Central memory CD8-positive, alpha-beta T cell (primary cell): ENCODE results near the gene RAB14.

ENCODE experiments used
- ATAC-seq: fragments of 150-1000 bp; cut with Tn5 transposase; replicated peaks from 2 replicates; pipeline ENCODE4 v1.10.0; 2022; ENCODE audit warnings: mild to moderate bottlenecking, moderate FRiP score, moderate number of reproducible peaks; ENCODE audit not compliant: poor library complexity, severe bottlenecking; ENCODE audit errors: extremely low read depth
- DNase-seq, 2 donors: peaks; one replicate each; pipeline ENCODE4 v3.0.0; 2021; ENCODE audit warnings: low spot score in 2 of 2
- H3K27ac Mint-ChIP-seq: one replicate; pipeline ENCODE4 v1.8.0; 2022; ENCODE audit warnings: low read depth, mild to moderate bottlenecking, moderate library complexity, mixed read lengths
- H3K27me3 Mint-ChIP-seq: one replicate; pipeline ENCODE4 v1.8.0; 2022; ENCODE audit warnings: mixed read lengths
- H3K36me3 Mint-ChIP-seq: one replicate; pipeline ENCODE4 v1.8.0; 2022; ENCODE audit warnings: mild to moderate bottlenecking, moderate library complexity, mixed read lengths; ENCODE audit not compliant: insufficient read depth
- H3K4me1 Mint-ChIP-seq: one replicate; pipeline ENCODE4 v1.8.0; 2022; ENCODE audit warnings: mixed read lengths
- H3K4me3 Mint-ChIP-seq: one replicate; pipeline ENCODE4 v1.8.0; 2022; ENCODE audit warnings: mild to moderate bottlenecking, moderate library complexity, mixed read lengths
- H3K9me3 Mint-ChIP-seq: one replicate; pipeline ENCODE4 v1.8.0; 2022; ENCODE audit warnings: mixed read lengths

RAB14 gene

DNA sequence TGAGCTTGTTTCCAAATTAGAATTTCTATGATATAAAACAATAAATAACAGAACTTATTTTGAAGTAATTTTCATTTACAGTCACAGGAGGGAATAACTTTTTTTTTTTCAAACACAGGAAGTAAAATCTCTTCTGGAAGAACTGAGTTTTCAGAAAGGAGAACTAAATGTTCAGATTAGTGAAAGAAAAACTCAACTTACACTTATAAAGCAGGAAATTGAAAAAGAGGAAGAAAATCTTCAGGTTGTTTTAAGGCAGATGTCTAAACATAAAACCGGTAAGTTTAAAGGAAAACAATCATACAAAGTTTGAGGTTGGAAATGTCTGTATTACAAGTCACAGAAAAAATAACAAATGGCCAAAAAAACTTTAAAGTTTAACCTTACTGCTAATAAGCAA lies 41.6 kb downstream of the RAB14 start:
- Mint-ChIP-seq H3K4me1 (peaks cover 6% of the 10 kb centered on the region), H3K4me3 (no peak overlapping the region), H3K27ac (peak overlapping the region; percentile 67), H3K27me3 (no peaks in the 10 kb centered on the region), H3K36me3 (peaks cover 66% of the 10 kb centered on the region), H3K9me3 (no peaks in the 10 kb centered on the region)
- no peak for ATAC-seq
- no peak for DNase-seq

DNA sequence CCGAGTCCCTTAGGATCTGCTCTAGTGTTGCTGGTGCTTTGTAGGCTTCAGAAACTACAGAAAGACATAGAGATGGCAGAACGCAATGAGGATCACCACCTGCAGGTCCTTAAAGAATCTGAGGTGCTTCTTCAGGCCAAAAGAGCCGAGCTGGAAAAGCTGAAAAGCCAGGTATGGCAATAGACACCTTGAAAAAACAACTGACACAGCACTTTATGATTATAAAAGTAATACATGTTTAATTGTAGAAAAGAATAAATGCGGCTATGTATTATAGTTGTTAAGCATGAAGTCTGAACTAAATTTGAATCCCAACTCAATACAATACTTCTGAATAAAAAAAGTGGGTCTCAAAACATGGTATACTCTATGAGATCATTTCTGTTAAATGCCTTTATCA lies 43.7 kb downstream of the RAB14 start:
- Mint-ChIP-seq H3K36me3 (peaks cover 61% of the 10 kb centered on the region), H3K27ac (no peak overlapping the region), H3K9me3 (no peaks in the 10 kb centered on the region), H3K27me3 (no peaks in the 10 kb centered on the region), H3K4me3 (no peak overlapping the region), H3K4me1 (peaks cover 6% of the 10 kb centered on the region)
- DNase-seq (no peak), ATAC-seq (no peak)

DNA sequence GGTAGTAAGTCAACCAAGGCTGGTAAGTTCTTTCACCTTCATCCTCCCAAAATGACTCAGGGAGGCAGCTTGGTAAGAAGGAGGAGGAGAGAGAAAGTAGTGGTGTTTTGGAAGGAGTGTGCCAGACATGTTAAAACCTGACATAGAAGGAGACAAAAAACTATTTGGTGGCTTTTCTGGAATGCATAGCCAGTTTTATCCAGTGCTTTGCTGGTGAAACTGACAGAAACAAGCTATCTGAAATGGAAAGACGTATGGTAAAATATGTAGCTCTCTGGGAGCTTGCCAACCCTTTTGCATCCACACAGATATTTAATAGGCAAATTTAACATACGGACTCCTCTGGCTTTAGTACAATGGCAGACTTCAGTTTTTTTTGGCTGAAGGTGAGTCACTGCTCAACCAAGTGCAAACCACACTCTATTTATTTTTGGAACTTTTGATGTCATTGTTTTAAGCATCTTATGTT lies 45.4 kb downstream of the RAB14 start:
- H3K4me3 Mint-ChIP-seq, result no peak overlapping the region

GRCh38 chr9:121154782-121155181 lies 46.9 kb downstream of the RAB14 start:
- DNase-seq (no peak), ATAC-seq (no peak)
- H3K27me3 Mint-ChIP-seq, result no peaks in the 10 kb centered on the region
- H3K36me3 Mint-ChIP-seq, result peaks cover 52% of the 10 kb centered on the region
- no peak overlapping the region for H3K4me3 Mint-ChIP-seq
- H3K27ac Mint-ChIP-seq, result no peak overlapping the region
- H3K9me3 Mint-ChIP-seq, result no peaks in the 10 kb centered on the region
- H3K4me1 Mint-ChIP-seq, result peaks cover 6% of the 10 kb centered on the region

More for the DNA sequence above, 45.4 kb downstream of the RAB14 start:
- Mint-ChIP-seq H3K27me3 (no peaks in the 10 kb centered on the region), H3K9me3 (no peaks in the 10 kb centered on the region), H3K36me3 (peaks cover 55% of the 10 kb centered on the region), H3K4me1 (peaks cover 6% of the 10 kb centered on the region), H3K27ac (no peak overlapping the region)
- DNase-seq (no peak), ATAC-seq (peak; percentile 89)

GRCh38 chr9:121153642-121154041 lies 48.0 kb downstream of the RAB14 start:
- H3K4me3 Mint-ChIP-seq, result no peak overlapping the region
- H3K9me3 Mint-ChIP-seq, result no peaks in the 10 kb centered on the region
- peaks cover 6% of the 10 kb centered on the region for H3K4me1 Mint-ChIP-seq
- no peak overlapping the region for H3K27ac Mint-ChIP-seq
- no peaks in the 10 kb centered on the region for H3K27me3 Mint-ChIP-seq
- no peak for DNase-seq
- no peak for ATAC-seq
- H3K36me3 Mint-ChIP-seq, result peaks cover 49% of the 10 kb centered on the region

GRCh38 chr9:121150188-121150587 lies 51.5 kb downstream of the RAB14 start:
- Mint-ChIP-seq H3K4me1 (peaks cover 6% of the 10 kb centered on the region), H3K4me3 (no peak overlapping the region), H3K36me3 (peaks cover 50% of the 10 kb centered on the region), H3K9me3 (no peaks in the 10 kb centered on the region), H3K27ac (no peak overlapping the region), H3K27me3 (no peaks in the 10 kb centered on the region)
- no peak for ATAC-seq
- DNase-seq, result no peak

DNA sequence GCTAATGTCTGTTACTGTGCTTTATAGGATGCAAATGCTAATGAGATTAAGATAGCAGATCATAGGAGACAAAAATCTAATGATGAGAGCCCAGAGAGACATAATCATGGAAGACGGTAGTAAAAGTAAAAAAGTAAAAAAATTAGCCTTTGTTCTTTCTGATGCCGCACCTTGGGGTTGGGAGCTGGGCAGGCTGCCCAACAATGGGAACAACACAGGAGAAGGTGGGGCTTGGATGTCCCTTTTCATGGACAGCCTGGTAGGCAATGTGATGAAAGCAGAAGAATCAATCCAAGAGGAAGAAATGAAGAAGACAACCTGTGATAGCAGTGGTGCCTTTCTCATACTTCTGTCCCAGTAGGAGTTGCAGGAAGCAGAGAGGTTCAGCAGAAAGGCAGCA lies 57.2 kb downstream of the RAB14 start:
- H3K4me3 Mint-ChIP-seq, result no peak overlapping the region

DNA sequence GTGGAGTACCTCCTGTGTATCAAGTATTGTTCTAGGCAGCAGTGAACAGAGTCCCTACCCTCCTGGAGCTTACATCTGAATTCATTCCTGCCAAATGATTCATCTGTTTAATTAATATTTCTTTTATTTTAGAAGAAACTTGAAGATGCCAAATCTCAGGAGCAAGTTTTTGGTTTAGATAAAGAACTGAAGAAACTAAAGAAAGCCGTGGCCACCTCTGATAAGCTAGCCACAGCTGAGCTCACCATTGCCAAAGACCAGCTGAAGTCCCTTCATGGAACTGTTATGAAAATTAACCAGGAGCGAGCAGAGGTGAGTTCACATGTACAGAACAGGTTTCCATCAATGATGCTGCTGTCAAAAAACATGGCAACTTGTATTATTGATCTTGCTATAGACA lies 57.9 kb downstream of the RAB14 start:
- no peak overlapping the region for H3K27ac Mint-ChIP-seq
- no peaks in the 10 kb centered on the region for H3K27me3 Mint-ChIP-seq
- peaks cover 74% of the 10 kb centered on the region for H3K36me3 Mint-ChIP-seq
- H3K4me3 Mint-ChIP-seq, result no peak overlapping the region
- no peaks in the 10 kb centered on the region for H3K9me3 Mint-ChIP-seq
- DNase-seq, result no peak
- peaks cover 6% of the 10 kb centered on the region for H3K4me1 Mint-ChIP-seq
- no peak for ATAC-seq

More for the DNA sequence above, 57.2 kb downstream of the RAB14 start:
- ATAC-seq (no peak), DNase-seq (no peak)
- peaks cover 6% of the 10 kb centered on the region for H3K4me1 Mint-ChIP-seq
- H3K36me3 Mint-ChIP-seq, result peaks cover 75% of the 10 kb centered on the region
- H3K27ac Mint-ChIP-seq, result peak overlapping the region; percentile 68
- no peaks in the 10 kb centered on the region for H3K9me3 Mint-ChIP-seq
- no peaks in the 10 kb centered on the region for H3K27me3 Mint-ChIP-seq

GRCh38 chr9:121141706-121142105 lies 60.0 kb downstream of the RAB14 start:
- Mint-ChIP-seq H3K9me3 (no peaks in the 10 kb centered on the region), H3K27ac (peak overlapping the region; percentile 68), H3K4me1 (peaks cover 3% of the 10 kb centered on the region), H3K4me3 (no peak overlapping the region), H3K36me3 (peaks cover 71% of the 10 kb centered on the region), H3K27me3 (no peaks in the 10 kb centered on the region)
- DNase-seq (no peak), ATAC-seq (no peak)

- ATAC-seq (no peak), DNase-seq (no peak)
- peaks cover 72% of the 10 kb centered on the region for H3K36me3 Mint-ChIP-seq
- H3K9me3 Mint-ChIP-seq, result no peaks in the 10 kb centered on the region
- no peaks in the 10 kb centered on the region for H3K27me3 Mint-ChIP-seq
- H3K27ac Mint-ChIP-seq, result no peak overlapping the region
- H3K4me1 Mint-ChIP-seq, result peaks cover 5% of the 10 kb centered on the region
- no peak overlapping the region for H3K4me3 Mint-ChIP-seq
These were observed 60.4 kb downstream of the RAB14 start for GRCh38 chr9:121141306-121141705.

- no peaks in the 10 kb centered on the region for H3K9me3 Mint-ChIP-seq
- H3K27me3 Mint-ChIP-seq, result no peaks in the 10 kb centered on the region
- H3K4me1 Mint-ChIP-seq, result peaks cover 10% of the 10 kb centered on the region
- ATAC-seq, result no peak
- DNase-seq, result no peak
- peaks cover 72% of the 10 kb centered on the region for H3K36me3 Mint-ChIP-seq
- no peak overlapping the region for H3K4me3 Mint-ChIP-seq
- H3K27ac Mint-ChIP-seq, result no peak overlapping the region
These were observed 61.5 kb downstream of the RAB14 start for GRCh38 chr9:121140162-121140561.

- Mint-ChIP-seq H3K27ac (no peak overlapping the region), H3K4me3 (no peak overlapping the region)
These were observed 62.7 kb downstream of the RAB14 start for GRCh38 chr9:121138973-121139372.

DNA sequence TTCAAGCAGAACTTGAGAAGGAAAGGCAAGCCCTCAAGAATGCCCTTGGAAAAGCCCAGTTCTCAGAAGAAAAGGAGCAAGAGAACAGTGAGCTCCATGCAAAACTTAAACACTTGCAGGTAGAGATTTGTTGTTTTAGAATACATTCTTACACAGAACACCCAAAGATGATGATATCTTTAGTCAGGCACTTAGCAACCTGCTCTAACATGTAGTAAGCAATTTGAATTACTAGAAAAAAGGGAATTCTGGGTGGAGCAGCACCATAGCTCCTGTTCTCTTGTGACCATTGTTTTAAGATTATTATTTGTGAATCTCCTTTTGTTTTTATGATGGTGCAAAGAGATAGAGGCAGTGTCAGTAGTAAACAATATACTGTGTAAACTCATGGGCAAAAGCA lies 63.1 kb downstream of the RAB14 start:
- H3K27me3 Mint-ChIP-seq, result no peaks in the 10 kb centered on the region
- ATAC-seq (no peak), DNase-seq (no peak)
- H3K4me3 Mint-ChIP-seq, result no peak overlapping the region
- H3K9me3 Mint-ChIP-seq, result no peaks in the 10 kb centered on the region
- peaks cover 20% of the 10 kb centered on the region for H3K4me1 Mint-ChIP-seq
- H3K36me3 Mint-ChIP-seq, result peaks cover 63% of the 10 kb centered on the region
- H3K27ac Mint-ChIP-seq, result no peak overlapping the region

More at GRCh38 chr9:121138973-121139372, 62.7 kb downstream of the RAB14 start:
- no peaks in the 10 kb centered on the region for H3K27me3 Mint-ChIP-seq
- ATAC-seq (no peak), DNase-seq (no peak)
- no peaks in the 10 kb centered on the region for H3K9me3 Mint-ChIP-seq
- H3K36me3 Mint-ChIP-seq, result peaks cover 66% of the 10 kb centered on the region
- H3K4me1 Mint-ChIP-seq, result peaks cover 20% of the 10 kb centered on the region

DNA sequence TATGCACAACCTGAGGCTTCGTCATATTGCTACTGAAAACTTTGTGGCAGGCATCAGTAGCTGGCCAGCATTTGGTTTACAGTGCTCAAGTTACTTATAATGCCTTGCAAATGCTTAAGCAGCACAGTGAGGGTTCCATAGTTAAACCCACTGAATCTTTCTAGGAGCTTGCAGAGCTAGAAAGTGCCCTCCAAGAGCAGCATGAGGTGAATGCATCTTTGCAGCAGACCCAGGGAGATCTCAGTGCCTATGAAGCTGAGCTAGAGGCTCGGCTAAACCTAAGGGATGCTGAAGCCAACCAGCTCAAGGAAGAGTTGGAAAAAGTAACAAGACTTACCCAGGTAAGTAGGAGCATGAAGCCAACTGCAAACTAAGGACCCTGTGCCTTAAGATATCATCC lies 66.0 kb downstream of the RAB14 start:
- Mint-ChIP-seq H3K4me3 (no peak overlapping the region), H3K27me3 (no peaks in the 10 kb centered on the region), H3K4me1 (peaks cover 47% of the 10 kb centered on the region), H3K9me3 (no peaks in the 10 kb centered on the region), H3K27ac (no peak overlapping the region), H3K36me3 (peaks cover 48% of the 10 kb centered on the region)
- no peak for ATAC-seq
- no peak for DNase-seq
